ENCODE measurements around the gene PCDH9. TPM values are rescaled to one million over a fixed set of nuclear protein-coding genes. Genes with fewer than 3 reads are reported as not detected.
"Not testable (repeated sequence)": the region's sequence is repeated elsewhere in the genome, so short reads cannot be mapped to it uniquely, and the experiment has no call there.

PCDH9 gene
- polyA plus RNA-seq, 4 donors, result 0.27 to 1.1 (median 0.72) TPM; not detected in 1

- Histone ChIP-seq H3K27me3 (ENCODE audit: control insufficient read depth in 3 of 3, insufficient read depth in 3 of 3, low read length in 3 of 3) (no peaks in the 10 kb centered on the region), H3K27ac (ENCODE audit: low read depth in 1 of 3, low read length in 2 of 3) (no peak overlapping the region), H3K36me3 (ENCODE audit: control insufficient read depth in 3 of 3, insufficient read depth in 2 of 3, low read depth in 1 of 3, low read length in 3 of 3) (no peaks in the 10 kb centered on the region), H3K9me3 (ENCODE audit: control insufficient read depth in 2 of 2, insufficient read depth in 1 of 2, low read depth in 1 of 2, low read length in 1 of 2) (no peaks in the 10 kb centered on the region), H3K4me3 (ENCODE audit: low read depth in 1 of 3, low read length in 3 of 3) (no peak overlapping the region), H3K4me1 (ENCODE audit: control insufficient read depth in 3 of 3, insufficient read depth in 2 of 3, low read depth in 1 of 3, low read length in 2 of 3) (no peaks in the 10 kb centered on the region)
- WGBS, 3 donors, result 89% methylated on average over 7 of the region's 7 CpGs
- DNase-seq, result no peak
- FAIRE-seq, result no peak
Measured at GRCh38 chr13:67099494-67099893, 130.6 kb downstream of the PCDH9 start.

GRCh38 chr13:67097892-67098452, 132.2 kb downstream of the PCDH9 start:
- H3K36me3 ChIP-seq (ENCODE audit: control insufficient read depth in 3 of 3, insufficient read depth in 2 of 3, low read depth in 1 of 3, low read length in 3 of 3), result no peaks in the 10 kb centered on the region
- FAIRE-seq, result no peak
- WGBS, 3 donors, result 83 to 90% (median 86%) methylated on average over 3 of the region's 3 CpGs

GRCh38 chr13:67096893-67097292, 133.2 kb downstream of the PCDH9 start:
- H3K36me3 ChIP-seq (ENCODE audit: control insufficient read depth in 3 of 3, insufficient read depth in 2 of 3, low read depth in 1 of 3, low read length in 3 of 3); FAIRE-seq; H3K9me3 ChIP-seq (ENCODE audit: control insufficient read depth in 2 of 2, insufficient read depth in 1 of 2, low read depth in 1 of 2, low read length in 1 of 2); H3K27ac ChIP-seq (ENCODE audit: low read depth in 1 of 3, low read length in 2 of 3); H3K27me3 ChIP-seq (ENCODE audit: control insufficient read depth in 3 of 3, insufficient read depth in 3 of 3, low read length in 3 of 3); H3K4me1 ChIP-seq (ENCODE audit: control insufficient read depth in 3 of 3, insufficient read depth in 2 of 3, low read depth in 1 of 3, low read length in 2 of 3); H3K4me3 ChIP-seq (ENCODE audit: low read depth in 1 of 3, low read length in 3 of 3); DNase-seq: not testable (repeated sequence)
- 74 to 92% (median 84%) methylated on average over 5 of the region's 5 CpGs for WGBS, 3 donors

More at GRCh38 chr13:67097892-67098452, 132.2 kb downstream of the PCDH9 start:
- no peaks in the 10 kb centered on the region for H3K27me3 ChIP-seq (ENCODE audit: control insufficient read depth in 3 of 3, insufficient read depth in 3 of 3, low read length in 3 of 3)
- DNase-seq, result no peak
- H3K4me3 ChIP-seq (ENCODE audit: low read depth in 1 of 3, low read length in 3 of 3), result no peak overlapping the region
- no peak overlapping the region for H3K27ac ChIP-seq (ENCODE audit: low read depth in 1 of 3, low read length in 2 of 3)
- H3K4me1 ChIP-seq (ENCODE audit: control insufficient read depth in 3 of 3, insufficient read depth in 2 of 3, low read depth in 1 of 3, low read length in 2 of 3), result no peaks in the 10 kb centered on the region
- H3K9me3 ChIP-seq (ENCODE audit: control insufficient read depth in 2 of 2, insufficient read depth in 1 of 2, low read depth in 1 of 2, low read length in 1 of 2), result no peaks in the 10 kb centered on the region

GRCh38 chr13:67096418-67096817, 133.7 kb downstream of the PCDH9 start:
- 61 to 82% (median 80%) methylated on average over 2 of the region's 2 CpGs for WGBS, 3 donors
- DNase-seq (no peak), FAIRE-seq (no peak)
- Histone ChIP-seq H3K36me3 (ENCODE audit: control insufficient read depth in 3 of 3, insufficient read depth in 2 of 3, low read depth in 1 of 3, low read length in 3 of 3) (no peaks in the 10 kb centered on the region), H3K9me3 (ENCODE audit: control insufficient read depth in 2 of 2, insufficient read depth in 1 of 2, low read depth in 1 of 2, low read length in 1 of 2) (no peaks in the 10 kb centered on the region), H3K4me3 (ENCODE audit: low read depth in 1 of 3, low read length in 3 of 3) (no peak overlapping the region), H3K4me1 (ENCODE audit: control insufficient read depth in 3 of 3, insufficient read depth in 2 of 3, low read depth in 1 of 3, low read length in 2 of 3) (no peaks in the 10 kb centered on the region), H3K27me3 (ENCODE audit: control insufficient read depth in 3 of 3, insufficient read depth in 3 of 3, low read length in 3 of 3) (no peaks in the 10 kb centered on the region), H3K27ac (ENCODE audit: low read depth in 1 of 3, low read length in 2 of 3) (no peak overlapping the region)

- H3K9me3 ChIP-seq (ENCODE audit: control insufficient read depth in 2 of 2, insufficient read depth in 1 of 2, low read depth in 1 of 2, low read length in 1 of 2), result no peaks in the 10 kb centered on the region
- no peak overlapping the region for H3K27ac ChIP-seq (ENCODE audit: low read depth in 1 of 3, low read length in 2 of 3)
- no peaks in the 10 kb centered on the region for H3K27me3 ChIP-seq (ENCODE audit: control insufficient read depth in 3 of 3, insufficient read depth in 3 of 3, low read length in 3 of 3)
- no peak for DNase-seq
- H3K4me3 ChIP-seq (ENCODE audit: low read depth in 1 of 3, low read length in 3 of 3), result no peak overlapping the region
- no peak for FAIRE-seq
- H3K36me3 ChIP-seq (ENCODE audit: control insufficient read depth in 3 of 3, insufficient read depth in 2 of 3, low read depth in 1 of 3, low read length in 3 of 3), result no peaks in the 10 kb centered on the region
- no peaks in the 10 kb centered on the region for H3K4me1 ChIP-seq (ENCODE audit: control insufficient read depth in 3 of 3, insufficient read depth in 2 of 3, low read depth in 1 of 3, low read length in 2 of 3)
- WGBS, 3 donors, result 73 to 89% (median 87%) methylated on average over 1 of the region's 1 CpG
Measured at GRCh38 chr13:67095621-67096020, 134.5 kb downstream of the PCDH9 start.

GRCh38 chr13:67094952-67095351, 135.2 kb downstream of the PCDH9 start:
- Histone ChIP-seq H3K27me3 (ENCODE audit: control insufficient read depth in 3 of 3, insufficient read depth in 3 of 3, low read length in 3 of 3) (no peaks in the 10 kb centered on the region), H3K27ac (ENCODE audit: low read depth in 1 of 3, low read length in 2 of 3) (no peak overlapping the region), H3K4me1 (ENCODE audit: control insufficient read depth in 3 of 3, insufficient read depth in 2 of 3, low read depth in 1 of 3, low read length in 2 of 3) (no peaks in the 10 kb centered on the region), H3K4me3 (ENCODE audit: low read depth in 1 of 3, low read length in 3 of 3) (no peak overlapping the region), H3K9me3 (ENCODE audit: control insufficient read depth in 2 of 2, insufficient read depth in 1 of 2, low read depth in 1 of 2, low read length in 1 of 2) (no peaks in the 10 kb centered on the region), H3K36me3 (ENCODE audit: control insufficient read depth in 3 of 3, insufficient read depth in 2 of 3, low read depth in 1 of 3, low read length in 3 of 3) (no peaks in the 10 kb centered on the region)
- 71 to 73% (median 71%) methylated on average over 3 of the region's 3 CpGs for WGBS, 3 donors
- FAIRE-seq (no peak), DNase-seq (no peak)

- H3K36me3 ChIP-seq (ENCODE audit: control insufficient read depth in 3 of 3, insufficient read depth in 2 of 3, low read depth in 1 of 3, low read length in 3 of 3), result no peaks in the 10 kb centered on the region
- H3K27ac ChIP-seq (ENCODE audit: low read depth in 1 of 3, low read length in 2 of 3), result no peak overlapping the region
- no peak overlapping the region for H3K4me3 ChIP-seq (ENCODE audit: low read depth in 1 of 3, low read length in 3 of 3)
- H3K4me1 ChIP-seq (ENCODE audit: control insufficient read depth in 3 of 3, insufficient read depth in 2 of 3, low read depth in 1 of 3, low read length in 2 of 3), result no peaks in the 10 kb centered on the region
- no peaks in the 10 kb centered on the region for H3K9me3 ChIP-seq (ENCODE audit: control insufficient read depth in 2 of 2, insufficient read depth in 1 of 2, low read depth in 1 of 2, low read length in 1 of 2)
- WGBS, 3 donors, result 73 to 81% (median 79%) methylated on average over 1 of the region's 1 CpG
- DNase-seq (no peak), FAIRE-seq (no peak)
- H3K27me3 ChIP-seq (ENCODE audit: control insufficient read depth in 3 of 3, insufficient read depth in 3 of 3, low read length in 3 of 3), result no peaks in the 10 kb centered on the region
Measured at GRCh38 chr13:67094078-67094477, 136.1 kb downstream of the PCDH9 start.

- 79 to 85% (median 83%) methylated on average over 1 of the region's 1 CpG for WGBS, 3 donors
- H3K27me3 ChIP-seq (ENCODE audit: control insufficient read depth in 3 of 3, insufficient read depth in 3 of 3, low read length in 3 of 3), result no peaks in the 10 kb centered on the region
- FAIRE-seq, result no peak
- no peak overlapping the region for H3K4me3 ChIP-seq (ENCODE audit: low read depth in 1 of 3, low read length in 3 of 3)
- no peak for DNase-seq
- no peak overlapping the region for H3K27ac ChIP-seq (ENCODE audit: low read depth in 1 of 3, low read length in 2 of 3)
- no peaks in the 10 kb centered on the region for H3K36me3 ChIP-seq (ENCODE audit: control insufficient read depth in 3 of 3, insufficient read depth in 2 of 3, low read depth in 1 of 3, low read length in 3 of 3)
- no peaks in the 10 kb centered on the region for H3K9me3 ChIP-seq (ENCODE audit: control insufficient read depth in 2 of 2, insufficient read depth in 1 of 2, low read depth in 1 of 2, low read length in 1 of 2)
- no peaks in the 10 kb centered on the region for H3K4me1 ChIP-seq (ENCODE audit: control insufficient read depth in 3 of 3, insufficient read depth in 2 of 3, low read depth in 1 of 3, low read length in 2 of 3)
Measured at GRCh38 chr13:67091603-67092002, 138.5 kb downstream of the PCDH9 start.

- FAIRE-seq (peak; percentile 36), DNase-seq (no peak)
- Histone ChIP-seq H3K9me3 (ENCODE audit: control insufficient read depth in 2 of 2, insufficient read depth in 1 of 2, low read depth in 1 of 2, low read length in 1 of 2) (no peaks in the 10 kb centered on the region), H3K4me3 (ENCODE audit: low read depth in 1 of 3, low read length in 3 of 3) (no peak overlapping the region), H3K27ac (ENCODE audit: low read depth in 1 of 3, low read length in 2 of 3) (no peak overlapping the region), H3K4me1 (ENCODE audit: control insufficient read depth in 3 of 3, insufficient read depth in 2 of 3, low read depth in 1 of 3, low read length in 2 of 3) (no peaks in the 10 kb centered on the region), H3K27me3 (ENCODE audit: control insufficient read depth in 3 of 3, insufficient read depth in 3 of 3, low read length in 3 of 3) (no peaks in the 10 kb centered on the region), H3K36me3 (ENCODE audit: control insufficient read depth in 3 of 3, insufficient read depth in 2 of 3, low read depth in 1 of 3, low read length in 3 of 3) (no peaks in the 10 kb centered on the region)
- WGBS, 3 donors, result 61 to 77% (median 67%) methylated on average over 2 of the region's 2 CpGs
Measured at GRCh38 chr13:67090856-67091255, 139.3 kb downstream of the PCDH9 start.

Measured in small intestine (tissue), 7 donors.